ENCODE measurements around the gene SELENON. TPM values are rescaled to one million over a fixed set of nuclear protein-coding genes. Genes with fewer than 3 reads are reported as not detected.
A peak's percentile ranks its signal among the peaks of the same experiment; 100 is the strongest.

The SELENON gene
- total and polyA plus RNA-seq, 2 of the 13 experiments (the other 11 are each of a cell fraction or from before 2014, with no cell fraction given), result 3.8 to 8.0 TPM

GRCh38 chr1:25819491-25820246 lies 19.7 kb downstream of the SELENON start, which contains the start of gene MTFR1L (continued):
- TF ChIP-seq ZBTB4 (CRISPR knock-in tag; IDR thresholded peaks at IDR 0.05; ENCODE audit: borderline replicate concordance) (0 out of 2 replicates have a peak, but pooled peaks have one; percentile 32), NCOA5 (CRISPR knock-in tag; IDR thresholded peaks at IDR 0.05) (no peak), ZNF607 (CRISPR knock-in tag; IDR thresholded peaks at IDR 0.05; ENCODE audit: borderline replicate concordance) (peak; percentile 7; the same call in 1 of the 2 replicates), ZNF713 (CRISPR knock-in tag; IDR thresholded peaks at IDR 0.05) (0 out of 2 replicates have a peak, but pooled peaks have one; percentile 34), ZNF329 (CRISPR knock-in tag; IDR thresholded peaks at IDR 0.05; ENCODE audit: low read depth) (no peak; the same call in 1 of the 2 replicates), ZNF350 (CRISPR knock-in tag; IDR thresholded peaks at IDR 0.05; ENCODE audit: borderline replicate concordance, low read depth) (peak; percentile 61), CBX5 (CRISPR knock-in tag; IDR thresholded peaks at IDR 0.05; ENCODE audit: borderline replicate concordance) (peak; percentile 21; the same call in 1 of the 2 replicates), TOPORS (CRISPR knock-in tag; IDR thresholded peaks at IDR 0.05) (no peak), ZNF18 (CRISPR knock-in tag; IDR thresholded peaks at IDR 0.05; ENCODE audit: insufficient replicate concordance) (peak; percentile 12), ZNF781 (CRISPR knock-in tag; IDR thresholded peaks at IDR 0.05; ENCODE audit: borderline replicate concordance, not compliant biosample characterization) (peak; percentile 27), SIX1 (CRISPR knock-in tag; IDR thresholded peaks at IDR 0.05; ENCODE audit: borderline replicate concordance) (peak; percentile 10; the same call in 1 of the 2 replicates), NONO (IDR thresholded peaks at IDR 0.05) (no peak), NONO (CRISPR knock-in tag; conservative IDR thresholded peaks at IDR 0.05) (peak; percentile 66; the same call in 1 of the 2 replicates), FOXM1 (CRISPR knock-in tag; IDR thresholded peaks at IDR 0.05) (no peak), TRIM24 (CRISPR knock-in tag; IDR thresholded peaks at IDR 0.05) (no peak), ZNF550 (CRISPR knock-in tag; IDR thresholded peaks at IDR 0.05; ENCODE audit: borderline replicate concordance) (no peak), DRAP1 (CRISPR knock-in tag; IDR thresholded peaks at IDR 0.05) (peak; percentile 84), SNAPC5 (CRISPR knock-in tag; IDR thresholded peaks at IDR 0.05; ENCODE audit: borderline replicate concordance) (0 out of 2 replicates have a peak, but pooled peaks have one; percentile 42), TERF1 (CRISPR knock-in tag; IDR thresholded peaks at IDR 0.05) (no peak), ZKSCAN1 (IDR thresholded peaks at IDR 0.05; ENCODE audit: low read length) (no peak), MTERF4 (CRISPR knock-in tag; IDR thresholded peaks at IDR 0.05) (no peak)
